SU-DHL-6 (cell line): ENCODE data around the gene PA2G4.

ENCODE experiments used
- H2AFZ ChIP-seq: fragments of 200-600 bp; sonication (generic); 2 replicates; pipeline ENCODE4 v1.6.1; 2014; ENCODE audit warnings: low read depth, mild to moderate bottlenecking, moderate library complexity, mixed read lengths, antibody characterized with exemption, low read length; ENCODE audit not compliant: severe bottlenecking
- H3F3A ChIP-seq: fragments of 200-600 bp; shearing (Covaris generic); 2 replicates; pipeline ENCODE4 v1.6.0; 2016; ENCODE audit warnings: antibody characterized with exemption, mild to moderate bottlenecking; ENCODE audit not compliant: insufficient read depth
- H3K27ac ChIP-seq: fragments of 200-600 bp; sonication (generic); 2 replicates; pipeline ENCODE4 v1.5.1; 2016; ENCODE audit warnings: low read depth, mild to moderate bottlenecking, low read length, moderate library complexity, mixed read lengths
- H3K27me3 ChIP-seq: fragments of 200-600 bp; sonication (generic), shearing (Covaris generic); 2 replicates; pipeline ENCODE4 v1.6.0; 2014; ENCODE audit warnings: mild to moderate bottlenecking, low read length
- H3K36me3 ChIP-seq: fragments of 200-600 bp; sonication (generic); 2 replicates; pipeline ENCODE4 v1.6.1; 2014; ENCODE audit warnings: mild to moderate bottlenecking, low read length, mixed read lengths
- H3K4me2 ChIP-seq: fragments of 300-600, 200-600 bp; shearing (Covaris generic), sonication (generic); 2 replicates; pipeline ENCODE4 v1.6.0; 2014; ENCODE audit warnings: low read length, low read depth, mild to moderate bottlenecking; ENCODE audit not compliant: poor library complexity, severe bottlenecking
- H3K4me3 ChIP-seq: fragments of 200-600 bp; sonication (generic); 2 replicates; pipeline ENCODE4 v1.5.1; 2014; ENCODE audit warnings: antibody characterized with exemption, low read length, mild to moderate bottlenecking, mixed read lengths; ENCODE audit not compliant: insufficient read depth, poor library complexity, severe bottlenecking
- H3K79me2 ChIP-seq: fragments of 200-600 bp; sonication (generic); 2 replicates; pipeline ENCODE4 v1.6.1; 2014; ENCODE audit warnings: mild to moderate bottlenecking, low read length, moderate library complexity; ENCODE audit not compliant: insufficient read depth
- H3K9ac ChIP-seq: fragments of 200-600 bp; sonication (generic); 2 replicates; pipeline ENCODE4 v1.7.0; 2014; ENCODE audit warnings: mild to moderate bottlenecking, low read length
- H3K9me2 ChIP-seq: fragments of 200-600 bp; sonication (generic); replicated peaks from 2 replicates; pipeline ENCODE4 v1.6.1; 2014; ENCODE audit warnings: low read length; ENCODE audit not compliant: insufficient read depth
- H3K9me3 ChIP-seq: fragments of 200-600 bp; sonication (generic); 2 replicates; pipeline ENCODE4 v1.6.1; 2014; ENCODE audit warnings: low read length, mixed read lengths; ENCODE audit not compliant: insufficient read depth
- H4K20me1 ChIP-seq: fragments of 200-600 bp; sonication (generic); 2 replicates; pipeline ENCODE4 v1.6.1; 2014; ENCODE audit warnings: low read depth, mild to moderate bottlenecking, antibody characterized with exemption, low read length, moderate library complexity, mixed read lengths
- CTCF ChIP-seq: fragments of 200-600 bp; sonication (generic); IDR thresholded peaks from one replicate; pipeline ENCODE4 v1.5.1; 2017; ENCODE audit warnings: antibody characterized with exemption, mild to moderate bottlenecking, low read length, moderate library complexity; ENCODE audit not compliant: insufficient read depth, poor library complexity, severe bottlenecking
- EZH2phosphoT487 ChIP-seq: fragments of 200-600 bp; sonication (generic), shearing (Covaris generic); conservative IDR thresholded peaks from 2 replicates; pipeline ENCODE4 v1.6.1; 2018; ENCODE audit warnings: mild to moderate bottlenecking, antibody characterized with exemption, low read length, moderate library complexity, mixed read lengths

PA2G4 gene

GRCh38 chr12:56151672-56152131, 47.3 kb downstream of the PA2G4 start:
- H3K27ac ChIP-seq, result peak overlapping the region; percentile 85
- peak; percentile 23 for TF ChIP-seq CTCF
- no peak for TF ChIP-seq EZH2phosphoT487
- peaks cover 6% of the 10 kb centered on the region; the same call in 1 of the 2 replicates for H3K79me2 ChIP-seq
- no peaks in the 10 kb centered on the region for H3K36me3 ChIP-seq
- no peaks in the 10 kb centered on the region for H3K9me3 ChIP-seq
- H2AFZ ChIP-seq, result peak overlapping the region; percentile 36
- H3K9ac ChIP-seq, result peak overlapping the region; percentile 77
- H3K4me2 ChIP-seq, result peak overlapping the region; percentile 80
- H3K9me2 ChIP-seq, result no peaks in the 10 kb centered on the region
- no peaks in the 10 kb centered on the region for H4K20me1 ChIP-seq
- peak overlapping the region; percentile 74 for H3K4me3 ChIP-seq
- no peaks in the 10 kb centered on the region for H3K27me3 ChIP-seq
- H3F3A ChIP-seq, result peaks cover 14% of the 10 kb centered on the region; the same call in 1 of the 2 replicates

DNA sequence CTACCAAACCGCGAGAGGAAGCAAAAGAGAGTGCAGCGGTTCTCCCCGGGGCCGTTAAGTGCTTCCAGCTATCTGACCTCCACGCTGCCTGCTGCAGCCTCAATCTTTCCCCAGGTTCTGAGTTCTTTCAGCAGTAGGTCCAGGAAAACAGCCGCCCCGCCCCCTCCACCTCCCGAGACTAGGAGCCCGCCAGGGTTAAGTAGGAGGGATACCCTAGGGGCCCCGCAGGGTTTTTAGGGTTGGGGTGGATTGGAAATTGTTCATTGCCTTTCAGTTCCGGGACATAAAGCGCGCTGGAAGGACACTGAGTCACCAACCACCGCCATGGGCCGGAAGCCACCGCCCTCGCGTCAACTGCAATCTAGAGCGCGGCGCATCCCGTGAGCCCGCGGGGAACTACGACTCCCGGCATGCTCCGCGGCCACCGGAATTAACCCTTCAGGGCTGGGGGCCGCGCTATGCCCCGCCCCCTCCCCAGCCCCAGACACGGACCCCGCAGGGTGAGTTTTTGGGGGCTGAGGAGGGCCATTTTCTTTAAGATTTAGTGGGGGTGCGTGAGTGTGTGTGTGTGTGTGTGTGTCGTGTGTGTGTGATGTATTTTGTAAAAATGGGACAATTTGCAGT, 47.9 kb downstream of the PA2G4 start, which contains the start of gene MYL6B:
Gene MYL6B, plus strand, starts transcription at position 456 of the 624 bp plus-strand sequence. CDS start 1,332 bp downstream, outside the sequence.
- Histone ChIP-seq H3K4me2 (peak within 1 kb of the TSS; percentile 80), H3K27me3 (no peaks in the 10 kb centered on the region), H3K9me2 (no peaks in the 10 kb centered on the region), H3K27ac (peak within 1 kb of the TSS; percentile 85), H3K4me3 (peak within 1 kb of the TSS; percentile 74), H2AFZ (peak within 1 kb of the TSS; percentile 36), H3F3A (peaks cover 14% of the 10 kb centered on the region; the same call in 1 of the 2 replicates), H4K20me1 (no peaks in the 10 kb centered on the region), H3K9me3 (no peaks in the 10 kb centered on the region), H3K79me2 (peaks cover 6% of the 10 kb centered on the region; the same call in 1 of the 2 replicates), H3K9ac (peak within 1 kb of the TSS; percentile 77), H3K36me3 (no peaks in the 10 kb centered on the region)
- no peak for TF ChIP-seq EZH2phosphoT487
- TF ChIP-seq CTCF, result no peak

- Histone ChIP-seq H3K4me3 (peak overlapping the region; percentile 74), H3K27ac (peak overlapping the region; percentile 15; the same call in 1 of the 2 replicates), H3K9me3 (no peaks in the 10 kb centered on the region), H3F3A (peaks cover 14% of the 10 kb centered on the region; the same call in 1 of the 2 replicates), H3K9ac (peak overlapping the region; percentile 77), H3K27me3 (no peaks in the 10 kb centered on the region), H3K36me3 (no peaks in the 10 kb centered on the region), H4K20me1 (no peaks in the 10 kb centered on the region), H3K79me2 (peaks cover 6% of the 10 kb centered on the region; the same call in 1 of the 2 replicates), H2AFZ (peak overlapping the region; percentile 36), H3K4me2 (peak overlapping the region; percentile 80), H3K9me2 (no peaks in the 10 kb centered on the region)
- no peak for TF ChIP-seq CTCF
- TF ChIP-seq EZH2phosphoT487, result no peak
Measured at GRCh38 chr12:56152756-56153677, 48.7 kb downstream of the PA2G4 start.
